Liver (tissue), 9 donors: ENCODE data around the gene ENTPD8. TPM values are rescaled to one million over a fixed set of nuclear protein-coding genes. Genes with fewer than 3 reads are reported as not detected.

Experiments used
- DNase-seq: peaks from one replicate; pipeline ENCODE4 v3.0.0-alpha.2; 2017; ENCODE audit warnings: low spot score
- H3K27ac ChIP-seq, 2 donors: one replicate each; pipeline ENCODE4 v1.7.0; 2013; ENCODE audit warnings: inconsistent platforms in 2 of 2, low read length in 2 of 2, control low read depth in 1 of 2, low read depth in 1 of 2, mild to moderate bottlenecking in 1 of 2
- H3K27me3 ChIP-seq, 4 donors: one replicate each; pipeline versions ENCODE4 v1.6.1 to v1.7.0; 2013; ENCODE audit warnings: low read length in 3 of 4, inconsistent platforms in 1 of 4, mild to moderate bottlenecking in 1 of 4, moderate library complexity in 1 of 4; ENCODE audit not compliant: control insufficient read depth in 4 of 4, insufficient read depth in 4 of 4
- H3K36me3 ChIP-seq, 4 donors: one replicate each; pipeline versions ENCODE4 v1.6.1 to v1.7.0; 2013; ENCODE audit warnings: low read length in 3 of 4, mild to moderate bottlenecking in 3 of 4, low read depth in 1 of 4, moderate library complexity in 1 of 4; ENCODE audit not compliant: control insufficient read depth in 4 of 4, insufficient read depth in 3 of 4
- H3K4me1 ChIP-seq, 4 donors: one replicate each; pipeline versions ENCODE4 v1.6.1 to v1.7.0; 2013; ENCODE audit warnings: low read length in 3 of 4, mild to moderate bottlenecking in 3 of 4, moderate library complexity in 1 of 4; ENCODE audit not compliant: control insufficient read depth in 4 of 4, insufficient read depth in 4 of 4
- H3K4me3 ChIP-seq, 3 donors: one replicate each; pipeline versions ENCODE4 v1.6.1 to v1.7.0; 2013; ENCODE audit warnings: low read length in 3 of 3, control low read depth in 1 of 3, low read depth in 1 of 3, mild to moderate bottlenecking in 1 of 3
- H3K9ac ChIP-seq, 2 donors: one replicate each; pipeline ENCODE4 v1.7.0; 2013; ENCODE audit warnings: low read length in 2 of 2, mild to moderate bottlenecking in 2 of 2, moderate library complexity in 2 of 2, control low read depth in 1 of 2, low read depth in 1 of 2
- H3K9me3 ChIP-seq, 4 donors: one replicate each; pipeline versions ENCODE4 v1.6.1 to v1.7.0; 2013; ENCODE audit warnings: low read length in 3 of 4; ENCODE audit not compliant: control insufficient read depth in 4 of 4
- ATF3 ChIP-seq: IDR thresholded peaks from 2 replicates; pipeline ENCODE4 v1.6.1; 2016; ENCODE audit warnings: antibody characterized with exemption
- CTCF ChIP-seq: fragments of 150-350 bp; IDR thresholded peaks from 2 replicates; pipeline ENCODE4 v1.5.1; 2017; ENCODE audit warnings: improper control_type of control experiment, low read depth, low read length; ENCODE audit not compliant: missing input control
- EGR1 ChIP-seq, 2 donors: IDR thresholded peaks; 2 replicates each; pipeline ENCODE4 v1.6.1; 2016 to 2018; ENCODE audit warnings: antibody characterized with exemption in 2 of 2, low read depth in 2 of 2
- FOXA1 ChIP-seq: IDR thresholded peaks from 2 replicates; pipeline ENCODE4 v1.6.1; 2016; ENCODE audit warnings: antibody characterized with exemption
- FOXA2 ChIP-seq: IDR thresholded peaks from 2 replicates; pipeline ENCODE4 v1.6.1; 2016; ENCODE audit warnings: antibody characterized with exemption
- GABPA ChIP-seq, 2 donors: IDR thresholded peaks in 1 of 2; conservative IDR thresholded peaks in 1 of 2; 2 replicates each; pipeline ENCODE4 v1.6.1; 2016; ENCODE audit warnings: antibody characterized with exemption in 2 of 2, mild to moderate bottlenecking in 1 of 2, moderate library complexity in 1 of 2
- HNF4A ChIP-seq, 2 donors: conservative IDR thresholded peaks; 2 replicates each; pipeline ENCODE4 v1.6.1; 2016; ENCODE audit warnings: antibody characterized with exemption in 2 of 2, mild to moderate bottlenecking in 2 of 2
- HNF4G ChIP-seq: IDR thresholded peaks from 2 replicates; pipeline ENCODE4 v1.6.1; 2016; ENCODE audit warnings: antibody characterized with exemption
- JUND ChIP-seq, 2 donors: IDR thresholded peaks; 2 replicates each; pipeline ENCODE4 v1.6.1; 2016; ENCODE audit warnings: antibody characterized with exemption in 2 of 2
- MAX ChIP-seq: IDR thresholded peaks from 2 replicates; pipeline ENCODE4 v1.6.1; 2016; ENCODE audit warnings: antibody characterized with exemption
- NR2F2 ChIP-seq: IDR thresholded peaks from 2 replicates; pipeline ENCODE4 v1.6.1; 2016; ENCODE audit warnings: antibody characterized with exemption
- RAD21 ChIP-seq, 2 donors: IDR thresholded peaks; 2 replicates each; pipeline ENCODE4 v1.6.1; 2016; ENCODE audit warnings: antibody characterized with exemption in 2 of 2, mild to moderate bottlenecking in 2 of 2
- REST ChIP-seq: IDR thresholded peaks from 2 replicates; pipeline ENCODE4 v1.6.1; 2016; ENCODE audit warnings: antibody characterized with exemption, mild to moderate bottlenecking
- RXRA ChIP-seq, 2 donors: IDR thresholded peaks; 2 replicates each; pipeline ENCODE4 v1.6.1; 2017 to 2018; ENCODE audit warnings: antibody characterized with exemption in 2 of 2, mild to moderate bottlenecking in 1 of 2
- SP1 ChIP-seq: IDR thresholded peaks from 2 replicates; pipeline ENCODE4 v1.6.1; 2018; ENCODE audit warnings: antibody characterized with exemption, mild to moderate bottlenecking
- TAF1 ChIP-seq: conservative IDR thresholded peaks from 2 replicates; pipeline ENCODE4 v1.6.1; 2016; ENCODE audit warnings: antibody characterized with exemption, mild to moderate bottlenecking
- YY1 ChIP-seq: IDR thresholded peaks from 2 replicates; pipeline ENCODE4 v1.6.1; 2016; ENCODE audit warnings: antibody characterized with exemption, mild to moderate bottlenecking
- ZBTB33 ChIP-seq: IDR thresholded peaks from 2 replicates; pipeline ENCODE4 v1.6.1; 2016; ENCODE audit warnings: antibody characterized with exemption
- WGBS: extraction: QIAGEN DNeasy Blood & Tissue Kit; methylation state at CpG from one replicate; pipeline ENCODE4 v1.1.7; 2013; 5-methylcytosine and 5-hydroxymethylcytosine counted together
- polyA plus RNA-seq, 2 donors: library from polyadenylated mRNA; stranded (reverse) in 1 of 2; unstranded in 1 of 2; fragments of 200-250 nt in 1 of 2; fragments of >200 nt in 1 of 2; fragmentation: Nextera tagmentation in 1 of 2; extraction: Ambion mirVana in 1 of 2; gene quantifications; one replicate each; pipeline versions ENCODE4 v1.2.1 to v1.2.3, GENCODE V29; 2013 to 2015
- total RNA-seq, 2 donors: library from RNA; depleted of rRNA; stranded (reverse); fragments of >200 nt; gene quantifications; one replicate each; pipeline ENCODE4 v1.2.3, GENCODE V29; 2014
- donor health status: healthy.
- donor health status: healthy.
- donor health status: healthy.
- donor health status: healthy.
- donor health status: healthy.

The ENTPD8 gene
- total and polyA plus RNA-seq, 4 donors = 1.6 to 6.2 (median 4.9) TPM

DNA sequence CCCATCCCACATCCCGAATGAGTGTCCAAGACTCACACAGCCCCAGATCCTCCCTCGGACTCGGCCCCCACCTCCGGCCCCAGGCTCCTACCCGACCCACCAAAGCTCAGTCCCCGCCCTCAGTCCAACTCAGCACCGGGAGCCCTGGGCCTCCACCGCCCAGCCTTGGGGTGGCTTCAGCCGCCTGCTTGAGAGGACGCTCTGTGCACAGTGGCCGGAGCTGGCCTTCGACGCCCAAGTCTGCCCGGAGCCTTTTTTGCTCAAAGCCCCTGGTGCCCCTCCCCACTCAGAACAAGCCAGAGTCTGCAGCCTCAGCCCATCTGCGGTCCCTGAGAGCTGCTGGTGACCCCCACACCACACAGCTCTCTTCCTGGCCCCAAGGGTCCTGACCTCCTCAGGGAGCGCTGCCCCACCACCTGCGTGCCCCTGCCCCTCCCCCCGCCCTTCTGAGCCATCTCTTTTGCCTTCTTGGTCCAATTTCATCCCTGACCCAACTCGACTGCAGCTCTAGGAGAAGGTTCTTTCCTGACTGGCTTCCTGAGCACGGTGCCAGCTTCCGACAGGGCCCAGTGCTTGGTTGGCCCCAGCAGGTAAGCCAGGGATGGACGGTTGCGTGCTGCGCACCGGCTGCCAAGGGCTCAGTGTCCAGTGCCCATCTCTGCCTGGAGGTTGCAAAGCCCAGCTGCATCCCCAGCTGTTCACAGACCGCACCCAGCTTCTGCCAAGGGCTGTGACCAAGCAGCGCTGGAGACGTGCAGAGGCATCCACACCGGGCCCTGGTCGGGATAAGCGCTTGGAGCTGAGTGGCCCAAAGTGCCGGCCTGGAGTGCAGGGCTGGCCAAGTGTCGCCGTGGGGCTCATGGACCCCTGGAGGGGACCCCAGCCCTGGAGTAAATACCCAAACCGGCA, 45.6 kb upstream of the ENTPD8 start:
- no peak overlapping the region for H3K9ac ChIP-seq
- H3K36me3 ChIP-seq = peaks cover 0 to 19% (median 4%) of the 10 kb centered on the region in 4 donors
- H3K4me1 ChIP-seq = peaks cover 0 to 8% (median 6%) of the 10 kb centered on the region in 4 donors
- TF ChIP-seq GABPA (IDR thresholded peaks at IDR 0.05 in 1 of 2, conservative IDR thresholded peaks at IDR 0.05 in 1 of 2) (no peak), FOXA2 (no peak), JUND (IDR thresholded peaks at IDR 0.05) (no peak), EGR1 (IDR thresholded peaks at IDR 0.05; ENCODE audit: low read depth in 2 of 2) (no peak), ATF3 (no peak), MAX (no peak), RAD21 (IDR thresholded peaks at IDR 0.05) (no peak), FOXA1 (no peak), CTCF (no peak), NR2F2 (no peak), SP1 (no peak), HNF4A (conservative IDR thresholded peaks at IDR 0.05) (no peak)
- no peak for DNase-seq
- no peak overlapping the region for H3K4me3 ChIP-seq
- H3K27me3 ChIP-seq = no peaks in the 10 kb centered on the region
- no peaks in the 10 kb centered on the region for H3K9me3 ChIP-seq
- H3K27ac ChIP-seq = no peak overlapping the region
- 93% methylated on average over 35 of the region's 35 CpGs for WGBS

DNA sequence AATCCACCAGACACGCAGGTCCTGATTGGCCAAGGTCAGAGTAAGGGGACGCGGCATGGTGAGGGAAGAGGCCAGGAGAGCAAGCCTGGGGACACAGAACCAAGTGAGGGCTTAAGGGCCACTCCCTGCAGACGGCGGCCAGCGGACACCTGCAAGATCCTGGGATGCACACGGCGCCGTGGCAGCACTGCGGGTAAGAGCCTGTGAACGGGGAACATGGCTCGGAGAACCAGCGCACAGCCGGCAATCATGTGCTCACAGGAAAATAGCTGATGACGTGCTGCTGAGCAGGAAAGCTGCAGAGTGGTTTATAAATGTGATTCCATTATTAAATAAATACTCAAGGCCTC, 45.0 kb upstream of the ENTPD8 start:
- H3K36me3 ChIP-seq = peaks cover 0 to 13% (median 4%) of the 10 kb centered on the region in 4 donors
- no peaks in the 10 kb centered on the region for H3K9me3 ChIP-seq
- no peak overlapping the region for H3K4me3 ChIP-seq
- TF ChIP-seq HNF4G = no peak
- no peak for TF ChIP-seq TAF1
- no peak for TF ChIP-seq RAD21 (IDR thresholded peaks at IDR 0.05)
- no peak for TF ChIP-seq NR2F2
- no peak for TF ChIP-seq CTCF
- no peak for TF ChIP-seq ATF3
- TF ChIP-seq HNF4A (conservative IDR thresholded peaks at IDR 0.05) = no peak
- TF ChIP-seq YY1 = no peak
- TF ChIP-seq REST = no peak
- TF ChIP-seq JUND (IDR thresholded peaks at IDR 0.05) = no peak
- no peak for TF ChIP-seq ZBTB33
- no peak for TF ChIP-seq RXRA (IDR thresholded peaks at IDR 0.05)
- no peak for TF ChIP-seq EGR1 (IDR thresholded peaks at IDR 0.05; ENCODE audit: low read depth in 2 of 2)
- TF ChIP-seq FOXA2 = no peak
- H3K27me3 ChIP-seq = no peaks in the 10 kb centered on the region
- no peak overlapping the region for H3K27ac ChIP-seq
- 95% methylated on average over 15 of the region's 15 CpGs for WGBS
- no peak for DNase-seq
- H3K4me1 ChIP-seq = peaks cover 0 to 8% (median 7%) of the 10 kb centered on the region in 4 donors
- no peak overlapping the region for H3K9ac ChIP-seq
